ENCODE results near the gene GM2A.

Gene GM2A

DNA sequence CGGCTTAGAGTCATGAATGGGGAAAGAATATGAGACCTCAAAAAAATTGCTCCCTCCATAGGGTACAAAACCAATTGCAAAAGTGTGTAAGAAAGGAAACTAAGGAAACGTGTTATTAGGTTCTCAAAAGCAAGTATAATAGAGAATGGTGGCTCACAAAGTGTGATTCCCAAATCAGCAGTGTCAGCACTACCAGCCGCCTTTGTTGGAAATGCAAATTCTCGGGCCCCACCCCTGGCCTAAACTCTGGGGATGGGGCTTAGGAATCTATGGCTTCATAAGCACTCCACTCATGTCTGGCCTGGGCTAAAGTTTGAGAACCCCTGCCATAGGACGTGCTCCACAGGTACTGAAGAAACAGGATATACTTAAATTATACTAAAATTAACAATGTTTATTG lies 27.5 kb upstream of the GM2A start:
- TF ChIP-seq, protein P1, sequence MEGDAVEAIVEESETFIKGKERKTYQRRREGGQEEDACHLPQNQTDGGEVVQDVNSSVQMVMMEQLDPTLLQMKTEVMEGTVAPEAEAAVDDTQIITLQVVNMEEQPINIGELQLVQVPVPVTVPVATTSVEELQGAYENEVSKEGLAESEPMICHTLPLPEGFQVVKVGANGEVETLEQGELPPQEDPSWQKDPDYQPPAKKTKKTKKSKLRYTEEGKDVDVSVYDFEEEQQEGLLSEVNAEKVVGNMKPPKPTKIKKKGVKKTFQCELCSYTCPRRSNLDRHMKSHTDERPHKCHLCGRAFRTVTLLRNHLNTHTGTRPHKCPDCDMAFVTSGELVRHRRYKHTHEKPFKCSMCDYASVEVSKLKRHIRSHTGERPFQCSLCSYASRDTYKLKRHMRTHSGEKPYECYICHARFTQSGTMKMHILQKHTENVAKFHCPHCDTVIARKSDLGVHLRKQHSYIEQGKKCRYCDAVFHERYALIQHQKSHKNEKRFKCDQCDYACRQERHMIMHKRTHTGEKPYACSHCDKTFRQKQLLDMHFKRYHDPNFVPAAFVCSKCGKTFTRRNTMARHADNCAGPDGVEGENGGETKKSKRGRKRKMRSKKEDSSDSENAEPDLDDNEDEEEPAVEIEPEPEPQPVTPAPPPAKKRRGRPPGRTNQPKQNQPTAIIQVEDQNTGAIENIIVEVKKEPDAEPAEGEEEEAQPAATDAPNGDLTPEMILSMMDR (IDR thresholded peaks at IDR 0.05; ENCODE audit: low read depth, low read length), result no peak
- DNase-seq (ENCODE audit: low read depth, low spot score), result no peak
- in situ Hi-C loops (cut with HindIII; ENCODE audit: low sequenced_read_pairs), result no loop called here
- no peak overlapping the region for H3K4me3 ChIP-seq (ENCODE audit: low read depth, low read length)

DNA sequence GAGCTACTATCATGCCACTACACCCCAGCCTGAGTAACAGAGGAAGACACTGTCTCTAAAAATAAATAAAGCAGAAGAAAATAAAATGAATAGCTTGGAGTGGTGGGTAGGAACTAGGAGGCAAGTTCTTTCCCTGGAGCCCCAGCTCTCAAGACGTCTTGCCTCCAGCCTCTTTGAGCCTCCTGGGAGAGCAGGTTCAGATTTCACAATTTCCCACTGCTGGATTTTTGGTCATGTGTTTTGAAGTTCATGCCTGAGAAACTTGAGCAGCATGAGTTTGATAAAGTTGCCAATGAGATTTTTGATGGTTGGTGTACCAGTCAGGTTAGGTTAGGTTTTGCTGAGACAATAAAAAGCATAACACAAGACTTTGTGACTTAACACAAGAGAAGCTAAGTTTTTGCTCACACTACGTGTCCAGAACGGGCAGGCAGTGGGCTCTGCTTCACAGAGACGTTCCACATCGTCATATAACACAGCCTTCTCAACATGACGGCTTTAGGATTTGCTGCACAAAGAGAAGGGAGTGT lies 25.0 kb upstream of the GM2A start:
- H3K4me3 ChIP-seq (ENCODE audit: low read depth, low read length), result no peak overlapping the region
- TF ChIP-seq, protein P1 (IDR thresholded peaks at IDR 0.05; ENCODE audit: low read depth, low read length), result no peak
- no peak for DNase-seq (ENCODE audit: low read depth, low spot score)
- in situ Hi-C loops (cut with HindIII; ENCODE audit: low sequenced_read_pairs), result no loop called here

DNA sequence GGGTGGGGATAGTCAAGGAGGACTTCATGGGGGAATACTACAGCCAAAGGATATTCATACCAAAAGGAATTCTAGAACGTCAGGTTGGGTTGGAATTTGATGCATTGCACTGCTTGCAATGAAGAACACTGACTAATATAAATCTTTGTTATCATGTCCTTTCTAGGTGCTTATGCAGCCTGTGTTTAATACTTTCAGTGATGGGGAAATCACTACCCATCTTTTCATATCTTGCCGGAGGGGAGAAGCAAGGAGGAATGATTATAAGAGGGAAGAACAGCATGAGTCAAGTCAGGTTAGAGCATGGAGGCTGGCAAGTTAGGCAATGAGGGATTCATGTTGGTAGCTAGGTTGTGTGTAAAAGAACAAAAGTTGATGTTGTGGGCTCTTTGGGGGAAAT lies 24.0 kb upstream of the GM2A start:
- in situ Hi-C loops (cut with HindIII; ENCODE audit: low sequenced_read_pairs), result no loop called here
- DNase-seq (ENCODE audit: low read depth, low spot score), result no peak
- H3K4me3 ChIP-seq (ENCODE audit: low read depth, low read length), result no peak overlapping the region
- TF ChIP-seq, protein P1 (IDR thresholded peaks at IDR 0.05; ENCODE audit: low read depth, low read length), result no peak

DNA sequence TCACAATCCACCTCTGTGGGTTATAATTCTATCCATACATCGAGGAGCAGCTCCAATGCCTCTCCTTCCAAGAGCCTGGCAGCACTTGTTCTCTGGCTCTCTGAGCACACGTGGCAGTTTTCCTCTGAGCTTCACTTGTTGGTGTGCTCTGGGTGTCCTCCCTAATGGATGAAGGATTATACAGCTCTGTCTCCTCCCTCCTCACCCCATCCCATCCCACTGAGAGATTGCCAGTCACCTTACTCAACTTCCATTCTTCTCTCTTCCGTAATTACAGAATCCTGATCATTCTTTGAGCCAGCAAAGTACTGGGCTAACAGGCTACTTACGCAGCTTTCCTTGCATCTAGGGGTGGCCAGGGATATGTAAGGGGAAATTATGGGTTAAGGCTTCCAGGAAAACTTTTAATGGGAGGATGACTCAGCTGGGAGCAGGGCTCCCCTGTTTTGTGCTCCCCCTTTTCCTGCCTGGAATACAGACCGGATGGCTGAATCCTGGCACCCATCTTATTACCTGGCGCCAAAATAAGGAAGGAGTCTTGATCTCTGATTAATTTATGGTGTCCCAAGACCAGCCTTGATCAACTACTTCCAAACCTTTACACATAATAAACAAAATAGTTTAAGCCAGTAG lies 22.8 kb upstream of the GM2A start:
- TF ChIP-seq, protein P1 (IDR thresholded peaks at IDR 0.05; ENCODE audit: low read depth, low read length), result no peak
- in situ Hi-C loops (cut with HindIII; ENCODE audit: low sequenced_read_pairs), result no loop called here
- H3K4me3 ChIP-seq (ENCODE audit: low read depth, low read length), result no peak overlapping the region
- no peak for DNase-seq (ENCODE audit: low read depth, low spot score)

DNA sequence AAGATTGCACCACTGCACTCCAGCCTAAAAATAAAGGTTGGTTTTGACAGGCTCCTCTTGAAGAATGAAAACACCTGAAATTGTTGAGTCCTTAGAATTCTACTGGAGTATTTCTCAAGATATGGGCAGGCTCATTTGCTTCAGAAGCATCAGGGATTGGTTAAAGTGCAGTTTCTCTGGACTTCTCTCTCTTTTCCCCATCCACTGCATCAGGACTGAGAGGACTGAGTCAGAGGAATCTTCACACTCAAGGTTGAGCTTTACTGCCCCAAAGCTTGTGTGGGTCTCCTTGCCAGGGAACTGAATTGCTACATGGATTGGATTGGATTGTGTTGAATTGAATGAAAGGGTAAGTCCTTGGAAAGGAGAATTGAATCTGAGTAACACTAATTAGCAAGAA lies 21.6 kb upstream of the GM2A start:
- no peak overlapping the region for H3K4me3 ChIP-seq (ENCODE audit: low read depth, low read length)
- TF ChIP-seq, protein P1 (IDR thresholded peaks at IDR 0.05; ENCODE audit: low read depth, low read length), result no peak
- no peak for DNase-seq (ENCODE audit: low read depth, low spot score)
- in situ Hi-C loops (cut with HindIII; ENCODE audit: low sequenced_read_pairs), result no loop called here

DNA sequence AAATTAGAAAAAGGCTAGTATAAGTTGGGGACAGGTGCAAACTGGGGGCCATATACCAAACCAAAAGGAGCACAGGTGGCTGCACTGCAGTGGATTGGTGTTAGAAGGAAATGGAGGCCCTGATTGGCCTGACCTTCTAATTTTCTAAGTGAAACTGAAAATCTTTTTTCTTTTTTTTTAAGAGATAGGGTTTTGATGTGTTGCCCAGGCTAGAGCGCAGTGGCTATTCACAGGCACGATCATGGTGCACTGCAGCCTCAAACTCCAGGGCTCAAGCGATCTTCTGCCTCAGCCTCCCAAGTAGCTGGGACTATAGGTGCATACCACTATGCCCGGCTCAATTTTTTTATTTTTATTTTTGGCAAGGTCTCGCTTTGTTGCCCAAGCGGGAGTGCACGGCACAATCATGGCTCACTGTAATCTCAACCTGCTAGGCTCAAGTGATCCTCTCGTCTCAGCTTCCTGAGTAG lies 19.3 kb upstream of the GM2A start:
- TF ChIP-seq, protein P1 (IDR thresholded peaks at IDR 0.05; ENCODE audit: low read depth, low read length), result no peak
- in situ Hi-C loops (cut with HindIII; ENCODE audit: low sequenced_read_pairs), result no loop called here
- DNase-seq (ENCODE audit: low read depth, low spot score), result no peak
- no peak overlapping the region for H3K4me3 ChIP-seq (ENCODE audit: low read depth, low read length)

Measured in astrocyte of the spinal cord (primary cell).